Heart left ventricle (tissue), 13 donors: ENCODE measurements around the gene NOP9.

Source experiments
- CTCF ChIP-seq, 12 donors: fragments of 200-600 bp; sonication (generic) in 4 of 12; IDR thresholded peaks; one replicate each; pipeline versions ENCODE4 v1.5.0 to v1.8.0; 2018 to 2022; ENCODE audit warnings: antibody characterized with exemption in 12 of 12, mild to moderate bottlenecking in 5 of 12
- POLR2A ChIP-seq, 2 donors: fragments of 450-650 bp; IDR thresholded peaks; one replicate each; pipeline ENCODE4 v1.6.1; 2017; ENCODE audit warnings: antibody characterized with exemption in 2 of 2, mild to moderate bottlenecking in 2 of 2, moderate library complexity in 2 of 2
- donor health status: ischemic (EF 13 %, LVEDD 7.1; RV severe dilation, severe dysfunction).
- donor health status: DM: no; HTN: yes; CAD: no.
- donor health status: DM: no; HTN: no; CAD: no.
- donor health status: ischemic (EF 25% LVEDD 6.9; RV normal size, moderate dysfunction).
- donor health status: ischemic (EF 25% LVEDD 5.7; RV mildly dilated, moderate dysfunction).
- donor health status: ischemic (EF 35%, LVEDD 5.7; RV mildly dilated, moderate dysfunction).
- donor health status: nonischemic (EF 11% LVEDD 7.7; RV severe dilation, severe dysfunction).
- donor health status: DM: yes; HTN: yes; CAD: no.
- donor health status: PGD.
- donor health status: ischemic (EF 29% LVEDD 5.4; RV normal size, mild dysfunction).
- donor health status: nonischemic (EF 23%, LVEDD 6.1; RV moderate dilation, normal function).

DNA sequence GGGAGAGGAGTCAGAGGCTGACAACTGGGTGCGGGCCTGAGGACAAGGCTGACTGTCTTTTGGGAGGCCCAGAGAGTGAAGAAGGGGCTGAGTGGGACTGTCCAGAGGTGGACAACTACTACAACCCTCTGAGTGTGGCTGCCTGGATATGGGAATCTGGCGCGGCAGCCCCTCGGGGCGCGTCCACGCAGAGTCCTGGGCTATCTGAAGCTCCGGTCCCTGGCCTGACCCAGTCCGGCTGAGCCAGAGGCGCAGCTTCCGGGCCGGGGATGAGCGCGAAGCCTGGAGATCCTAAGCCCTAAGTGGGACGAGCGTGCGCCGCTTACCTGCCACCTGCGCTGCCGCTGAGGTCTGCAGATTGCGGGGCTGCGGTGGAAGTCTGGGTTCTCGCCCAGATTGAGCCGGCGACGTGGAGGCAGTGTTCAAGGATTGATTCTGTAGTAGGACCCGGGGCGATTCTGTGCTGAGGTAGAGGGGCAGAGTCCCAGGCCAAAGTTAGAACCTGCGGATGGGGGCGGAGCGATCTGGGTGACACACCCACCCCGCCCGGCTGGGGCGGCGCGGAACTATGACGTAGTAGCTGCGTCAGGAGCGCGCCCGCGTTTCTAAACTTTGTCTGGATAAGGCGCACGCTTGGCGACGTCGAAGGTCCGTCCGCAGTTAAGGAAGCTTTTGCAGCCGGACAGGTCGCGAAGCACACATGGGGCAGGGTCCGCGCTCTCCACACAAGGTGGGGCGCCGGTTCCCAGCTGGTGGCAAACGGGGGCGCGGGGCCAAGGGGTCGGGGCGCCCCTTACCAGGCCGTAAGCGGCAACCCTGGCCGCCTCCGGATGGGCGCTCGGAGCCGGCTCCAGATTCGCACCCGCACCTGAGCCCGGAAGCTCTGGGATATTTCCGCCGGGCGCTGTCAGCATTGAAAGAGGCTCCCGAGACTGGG lies at the start of gene NOP9, which contains the start of gene DHRS1:
- TF ChIP-seq CTCF (IDR thresholded peaks at IDR 0.05) (no peak), POLR2A (IDR thresholded peaks at IDR 0.05) (peak in 1 of 2 donors; percentile 55)
